Vagina (tissue), 2 donors: ENCODE data around the gene KDM4C. TPM values are rescaled to one million over a fixed set of nuclear protein-coding genes. Genes with fewer than 3 reads are reported as not detected.
"Not testable (repeated sequence)": the region's sequence is repeated elsewhere in the genome, so short reads cannot be mapped to it uniquely, and the experiment has no call there.

Experiments used
- DNase-seq, 2 donors: peaks; one replicate each; pipeline ENCODE4 v3.0.0-alpha.2; 2017; ENCODE audit errors: extremely low spot score in 2 of 2
- H3K27ac ChIP-seq: fragments of 200-600 bp; sonication (generic); one replicate; pipeline ENCODE4 v1.5.1; 2019
- H3K27me3 ChIP-seq: fragments of 200-600 bp; sonication (generic); one replicate; pipeline ENCODE4 v1.5.1; 2019
- H3K36me3 ChIP-seq, 2 donors: fragments of 200-600 bp; sonication (generic); one replicate each; pipeline ENCODE4 v1.5.1; 2017 to 2019
- H3K4me1 ChIP-seq: fragments of 200-600 bp; sonication (generic); one replicate; pipeline ENCODE4 v1.5.1; 2019
- H3K4me3 ChIP-seq, 2 donors: fragments of 200-600 bp; sonication (generic); 1 replicate in 1 of 2; 2 replicates in 1 of 2; pipeline ENCODE4 v1.5.1; 2016 to 2019
- H3K9me3 ChIP-seq: fragments of 200-600 bp; sonication (generic); one replicate; pipeline ENCODE4 v1.5.1; 2019
- CTCF ChIP-seq, 3 experiments: fragments of 450-650 bp in 2 of 3; fragments of 200-600 bp in 1 of 3; sonication (generic) in 1 of 3; IDR thresholded peaks; one replicate each; pipeline ENCODE4 v1.5.1; 2017 to 2019; ENCODE audit warnings: antibody characterized with exemption in 3 of 3, mild to moderate bottlenecking in 2 of 3, moderate library complexity in 2 of 3
- POLR2A ChIP-seq, 2 donors: fragments of 450-650 bp; IDR thresholded peaks; one replicate each; pipeline ENCODE4 v1.6.1; 2017; ENCODE audit warnings: antibody characterized with exemption in 2 of 2, mild to moderate bottlenecking in 2 of 2, moderate library complexity in 2 of 2
- POLR2AphosphoS5 ChIP-seq, 2 donors: sonication (generic); formaldehyde crosslinking; IDR thresholded peaks; one replicate each; pipeline ENCODE4 v1.9.0; 2017; ENCODE audit warnings: antibody characterized with exemption in 2 of 2, mild to moderate bottlenecking in 2 of 2, low read depth in 1 of 2; ENCODE audit not compliant: insufficient read depth in 1 of 2
- intact Hi-C: fragments of 100-400 bp; cut with DNase I; formaldehyde crosslinking; loops from one replicate; pipeline ENCODE4 v1.15.1; 2023
- total RNA-seq: library from RNA; depleted of rRNA; stranded (reverse); fragments of >200 nt; gene quantifications from one replicate; pipeline ENCODE4 v1.2.3, GENCODE V29; 2016

The KDM4C gene
- total RNA-seq, 1 donor from 2014 or later: 35.6 TPM

GRCh38 chr9:6790866-6791265 lies 33.1 kb downstream of the KDM4C start:
- TF ChIP-seq POLR2AphosphoS5 (IDR thresholded peaks at IDR 0.05; ENCODE audit: insufficient read depth in 1 of 2, low read depth in 1 of 2) (no peak), POLR2A (IDR thresholded peaks at IDR 0.05) (no peak), CTCF (IDR thresholded peaks at IDR 0.05) (no peak)
- H3K9me3 ChIP-seq: no peaks in the 10 kb centered on the region
- H3K4me1 ChIP-seq: peaks cover 18% of the 10 kb centered on the region
- peaks cover 0 to 8% of the 10 kb centered on the region in 2 donors for H3K36me3 ChIP-seq
- H3K4me3 ChIP-seq: no peak overlapping the region
- intact Hi-C loops: no loop called here
- no peaks in the 10 kb centered on the region for H3K27me3 ChIP-seq
- no peak for DNase-seq
- no peak overlapping the region for H3K27ac ChIP-seq

GRCh38 chr9:6793203-6793602 lies 35.4 kb downstream of the KDM4C start:
- Histone ChIP-seq H3K27me3 (no peaks in the 10 kb centered on the region), H3K36me3 (peaks cover 0 to 8% of the 10 kb centered on the region in 2 donors), H3K4me3 (no peak overlapping the region), H3K27ac (no peak overlapping the region), H3K4me1 (peaks cover 6% of the 10 kb centered on the region), H3K9me3 (no peaks in the 10 kb centered on the region)
- TF ChIP-seq CTCF (IDR thresholded peaks at IDR 0.05): no peak
- no peak for TF ChIP-seq POLR2AphosphoS5 (IDR thresholded peaks at IDR 0.05; ENCODE audit: insufficient read depth in 1 of 2, low read depth in 1 of 2)
- TF ChIP-seq POLR2A (IDR thresholded peaks at IDR 0.05): no peak
- intact Hi-C loops: no loop called here
- DNase-seq: no peak

DNA sequence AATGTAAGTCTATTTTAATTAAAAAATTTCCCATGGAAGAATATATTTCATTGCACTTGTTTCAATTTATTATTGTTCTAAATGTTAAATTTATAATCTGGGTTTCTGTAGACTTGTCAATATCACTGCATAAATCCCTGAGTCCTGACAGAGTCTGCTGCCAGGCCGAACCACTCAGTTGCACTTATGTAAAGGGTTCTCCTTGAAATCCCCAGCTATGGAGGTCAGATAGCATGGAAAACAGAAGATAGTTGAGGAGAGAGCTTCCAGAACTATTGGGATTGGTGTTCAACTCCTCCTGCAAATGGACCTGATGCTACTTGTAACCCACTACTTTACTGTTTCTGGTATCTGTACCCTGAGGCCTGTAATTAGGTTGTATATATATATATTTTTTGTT lies 37.2 kb downstream of the KDM4C start:
- no peak for DNase-seq
- Histone ChIP-seq H3K9me3 (no peaks in the 10 kb centered on the region), H3K27me3 (no peaks in the 10 kb centered on the region), H3K27ac (no peak overlapping the region), H3K4me3 (no peak overlapping the region), H3K36me3 (peaks cover 0 to 8% of the 10 kb centered on the region in 2 donors), H3K4me1 (no peaks in the 10 kb centered on the region)
- no peak for TF ChIP-seq POLR2AphosphoS5 (IDR thresholded peaks at IDR 0.05; ENCODE audit: insufficient read depth in 1 of 2, low read depth in 1 of 2)
- no peak for TF ChIP-seq CTCF (IDR thresholded peaks at IDR 0.05)
- TF ChIP-seq POLR2A (IDR thresholded peaks at IDR 0.05): no peak
- intact Hi-C loops: no loop called here

- no peaks in the 10 kb centered on the region for H3K9me3 ChIP-seq
- no peak for DNase-seq
- no peak overlapping the region for H3K27ac ChIP-seq
- no peaks in the 10 kb centered on the region for H3K27me3 ChIP-seq
- no peak for TF ChIP-seq POLR2AphosphoS5 (IDR thresholded peaks at IDR 0.05; ENCODE audit: insufficient read depth in 1 of 2, low read depth in 1 of 2)
- TF ChIP-seq CTCF (IDR thresholded peaks at IDR 0.05): no peak
- no peak for TF ChIP-seq POLR2A (IDR thresholded peaks at IDR 0.05)
- peaks cover 0 to 7% of the 10 kb centered on the region in 2 donors for H3K36me3 ChIP-seq
- H3K4me3 ChIP-seq: no peak overlapping the region
- H3K4me1 ChIP-seq: no peaks in the 10 kb centered on the region
- intact Hi-C loops: no loop called here
Measured at GRCh38 chr9:6802926-6803325, 45.2 kb downstream of the KDM4C start.

GRCh38 chr9:6805532-6805931 lies 47.8 kb downstream of the KDM4C start:
- no peaks in the 10 kb centered on the region for H3K9me3 ChIP-seq
- DNase-seq: no peak
- no peak overlapping the region for H3K27ac ChIP-seq
- no peaks in the 10 kb centered on the region for H3K4me1 ChIP-seq
- TF ChIP-seq CTCF (IDR thresholded peaks at IDR 0.05): no peak
- TF ChIP-seq POLR2A (IDR thresholded peaks at IDR 0.05): no peak
- no peak for TF ChIP-seq POLR2AphosphoS5 (IDR thresholded peaks at IDR 0.05; ENCODE audit: insufficient read depth in 1 of 2, low read depth in 1 of 2)
- H3K4me3 ChIP-seq: no peak overlapping the region
- intact Hi-C loops: no loop called here
- no peaks in the 10 kb centered on the region for H3K27me3 ChIP-seq
- peaks cover 0 to 7% of the 10 kb centered on the region in 2 donors for H3K36me3 ChIP-seq

GRCh38 chr9:6806318-6806717 lies 48.5 kb downstream of the KDM4C start:
- DNase-seq, H3K27me3 ChIP-seq, H3K9me3 ChIP-seq, H3K36me3 ChIP-seq, H3K4me3 ChIP-seq, intact Hi-C loops, H3K27ac ChIP-seq, H3K4me1 ChIP-seq: not testable (repeated sequence)

GRCh38 chr9:6807669-6808068 lies 49.9 kb downstream of the KDM4C start:
- intact Hi-C loops, H3K4me3 ChIP-seq, H3K27me3 ChIP-seq, H3K27ac ChIP-seq, H3K36me3 ChIP-seq, DNase-seq, H3K4me1 ChIP-seq, H3K9me3 ChIP-seq: not testable (repeated sequence)
